ENCODE measurements around the gene NSD1. TPM values are rescaled to one million over a fixed set of nuclear protein-coding genes. Genes with fewer than 3 reads are reported as not detected.

Gene NSD1
- total RNA-seq, 2 experiments from 2014 or later: 87.6 to 93.3 TPM

- CTCF ChIA-PET: no interaction called here
- H3K27ac ChIP-seq (ENCODE audit: low read depth in 1 of 2, low read length in 2 of 2): no peak overlapping the region
- no peaks in the 10 kb centered on the region for H3K4me1 Mint-ChIP-seq (ENCODE audit: low read depth)
- H3K9me3 ChIP-seq (ENCODE audit: control insufficient read depth in 1 of 2, insufficient read depth in 1 of 2, low read length in 2 of 2): no peaks in the 10 kb centered on the region
- ATAC-seq (ENCODE audit: poor library complexity): no peak
- peaks cover 93% of the 10 kb centered on the region for H3K36me3 Mint-ChIP-seq (ENCODE audit: low read depth)
- intact Hi-C loops (cut with DNase I, micrococcal nuclease): no loop called here
- no peak for TF ChIP-seq CTCF (IDR thresholded peaks at IDR 0.05)
- H3K4me3 Mint-ChIP-seq: no peak overlapping the region
- no peak overlapping the region for H3K27ac Mint-ChIP-seq
- no peaks in the 10 kb centered on the region for H3K27me3 Mint-ChIP-seq
- no peaks in the 10 kb centered on the region for H3K27me3 ChIP-seq (ENCODE audit: control insufficient read depth in 1 of 2, insufficient read depth in 2 of 2, low read length in 2 of 2)
- no peaks in the 10 kb centered on the region for H3K4me1 ChIP-seq (ENCODE audit: insufficient read depth, low read length)
- no peak overlapping the region for H3K4me3 ChIP-seq (ENCODE audit: low read length)
- POLR2A ChIA-PET: no interaction called here
- DNase-seq: no peak
- no peaks in the 10 kb centered on the region for H3K9me3 Mint-ChIP-seq
- peaks cover 91% of the 10 kb centered on the region for H3K36me3 ChIP-seq (ENCODE audit: insufficient read depth, low read length)
Measured at GRCh38 chr5:177269976-177270375, 136.4 kb downstream of the NSD1 start.

- H3K27ac Mint-ChIP-seq: no peak overlapping the region
Measured at GRCh38 chr5:177270653-177271052, 137.1 kb downstream of the NSD1 start.

GRCh38 chr5:177271113-177271512, 137.5 kb downstream of the NSD1 start:
- intact Hi-C loops (cut with DNase I, micrococcal nuclease): no loop called here
- Mint-ChIP-seq H3K36me3 (ENCODE audit: low read depth) (peaks cover 90% of the 10 kb centered on the region), H3K9me3 (no peaks in the 10 kb centered on the region), H3K4me1 (ENCODE audit: low read depth) (no peaks in the 10 kb centered on the region), H3K4me3 (no peak overlapping the region), H3K27ac (no peak overlapping the region), H3K27me3 (no peaks in the 10 kb centered on the region)
- no peak for TF ChIP-seq CTCF (IDR thresholded peaks at IDR 0.05)
- DNase-seq (no peak), ATAC-seq (ENCODE audit: poor library complexity) (no peak)
- Histone ChIP-seq H3K4me1 (ENCODE audit: insufficient read depth, low read length) (no peaks in the 10 kb centered on the region), H3K9me3 (ENCODE audit: control insufficient read depth in 1 of 2, insufficient read depth in 1 of 2, low read length in 2 of 2) (no peaks in the 10 kb centered on the region), H3K27me3 (ENCODE audit: control insufficient read depth in 1 of 2, insufficient read depth in 2 of 2, low read length in 2 of 2) (no peaks in the 10 kb centered on the region), H3K4me3 (ENCODE audit: low read length) (no peak overlapping the region), H3K36me3 (ENCODE audit: insufficient read depth, low read length) (peaks cover 88% of the 10 kb centered on the region), H3K27ac (ENCODE audit: low read depth in 1 of 2, low read length in 2 of 2) (no peak overlapping the region)
- ChIA-PET CTCF (no interaction called here), POLR2A (interaction anchor here (0.5 kb wide), 1 partner anchor 12 kb away, joined by 3 read pairs; no protein-coding TSS in a partner anchor)

More at GRCh38 chr5:177270653-177271052, 137.1 kb downstream of the NSD1 start:
- H3K36me3 Mint-ChIP-seq (ENCODE audit: low read depth): peaks cover 93% of the 10 kb centered on the region
- Histone ChIP-seq H3K4me3 (ENCODE audit: low read length) (no peak overlapping the region), H3K9me3 (ENCODE audit: control insufficient read depth in 1 of 2, insufficient read depth in 1 of 2, low read length in 2 of 2) (no peaks in the 10 kb centered on the region), H3K4me1 (ENCODE audit: insufficient read depth, low read length) (no peaks in the 10 kb centered on the region), H3K27me3 (ENCODE audit: control insufficient read depth in 1 of 2, insufficient read depth in 2 of 2, low read length in 2 of 2) (no peaks in the 10 kb centered on the region), H3K36me3 (ENCODE audit: insufficient read depth, low read length) (peaks cover 88% of the 10 kb centered on the region), H3K27ac (ENCODE audit: low read depth in 1 of 2, low read length in 2 of 2) (no peak overlapping the region)
- intact Hi-C loops (cut with DNase I, micrococcal nuclease): no loop called here
- H3K27me3 Mint-ChIP-seq: no peaks in the 10 kb centered on the region
- ATAC-seq (ENCODE audit: poor library complexity) (no peak), DNase-seq (no peak)
- POLR2A ChIA-PET: interaction anchor here (0.6 kb wide), 1 partner anchor 665 kb away, joined by 3 read pairs; no protein-coding TSS in a partner anchor
- no peak for TF ChIP-seq CTCF (IDR thresholded peaks at IDR 0.05)
- no peaks in the 10 kb centered on the region for H3K4me1 Mint-ChIP-seq (ENCODE audit: low read depth)
- CTCF ChIA-PET: no interaction called here
- no peaks in the 10 kb centered on the region for H3K9me3 Mint-ChIP-seq
- no peak overlapping the region for H3K4me3 Mint-ChIP-seq

Data from CD4-positive, alpha-beta T cell (primary cell).